Muscle layer of colon (tissue), 2 donors: ENCODE results near the gene ANGPT4.

ENCODE experiments used
- H3K27ac ChIP-seq: one replicate; pipeline ENCODE4 v1.7.0; 2013; ENCODE audit warnings: low read depth, mild to moderate bottlenecking, low read length, moderate library complexity
- H3K27me3 ChIP-seq, 2 donors: one replicate each; pipeline ENCODE4 v1.7.0; 2013; ENCODE audit warnings: low read length in 2 of 2, mild to moderate bottlenecking in 2 of 2; ENCODE audit not compliant: insufficient read depth in 2 of 2, control insufficient read depth in 1 of 2
- H3K36me3 ChIP-seq: one replicate; pipeline ENCODE4 v1.7.0; 2013; ENCODE audit warnings: mild to moderate bottlenecking, low read length; ENCODE audit not compliant: insufficient read depth
- H3K4me1 ChIP-seq: one replicate; pipeline ENCODE4 v1.7.0; 2013; ENCODE audit warnings: mild to moderate bottlenecking, low read length; ENCODE audit not compliant: insufficient read depth
- H3K4me3 ChIP-seq, 2 donors: one replicate each; pipeline ENCODE4 v1.7.0; 2013; ENCODE audit warnings: low read length in 2 of 2, low read depth in 1 of 2, mild to moderate bottlenecking in 1 of 2, moderate library complexity in 1 of 2
- H3K9ac ChIP-seq: one replicate; pipeline ENCODE4 v1.7.0; 2013; ENCODE audit warnings: low read length
- H3K9me3 ChIP-seq: one replicate; pipeline ENCODE4 v1.7.0; 2013; ENCODE audit warnings: mild to moderate bottlenecking, low read length
- donor health status: abdominal sarcoma.
- donor health status: Adenocarcinoma of cecum.

The ANGPT4 gene

GRCh38 chr20:953742-954141 lies 37.6 kb upstream of the ANGPT4 start:
- H3K9me3 ChIP-seq = no peaks in the 10 kb centered on the region
- no peaks in the 10 kb centered on the region for H3K4me1 ChIP-seq
- H3K9ac ChIP-seq = no peak overlapping the region
- no peak overlapping the region for H3K4me3 ChIP-seq
- H3K27ac ChIP-seq = no peak overlapping the region
- H3K36me3 ChIP-seq = no peaks in the 10 kb centered on the region
- peaks cover 10 to 27% of the 10 kb centered on the region in 2 donors for H3K27me3 ChIP-seq

GRCh38 chr20:952196-952795 lies 36.2 kb upstream of the ANGPT4 start:
- H3K9ac ChIP-seq = no peak overlapping the region
- no peaks in the 10 kb centered on the region for H3K36me3 ChIP-seq
- H3K4me1 ChIP-seq = no peaks in the 10 kb centered on the region
- peaks cover 10 to 23% of the 10 kb centered on the region in 2 donors for H3K27me3 ChIP-seq
- no peak overlapping the region for H3K27ac ChIP-seq
- no peak overlapping the region for H3K4me3 ChIP-seq
- no peaks in the 10 kb centered on the region for H3K9me3 ChIP-seq

- Histone ChIP-seq H3K9ac (no peak overlapping the region), H3K4me3 (no peak overlapping the region), H3K36me3 (no peaks in the 10 kb centered on the region)
Measured at GRCh38 chr20:951384-952169, 35.4 kb upstream of the ANGPT4 start.

GRCh38 chr20:949717-950116 lies 33.6 kb upstream of the ANGPT4 start:
- H3K4me3 ChIP-seq = no peak overlapping the region
- no peaks in the 10 kb centered on the region for H3K36me3 ChIP-seq
- peaks cover 0 to 3% of the 10 kb centered on the region in 2 donors for H3K27me3 ChIP-seq
- H3K9me3 ChIP-seq = no peaks in the 10 kb centered on the region
- H3K27ac ChIP-seq = no peak overlapping the region
- H3K9ac ChIP-seq = no peak overlapping the region
- no peaks in the 10 kb centered on the region for H3K4me1 ChIP-seq

More at GRCh38 chr20:951384-952169, 35.4 kb upstream of the ANGPT4 start:
- Histone ChIP-seq H3K27me3 (peaks cover 10 to 18% of the 10 kb centered on the region in 2 donors), H3K27ac (no peak overlapping the region), H3K9me3 (no peaks in the 10 kb centered on the region), H3K4me1 (no peaks in the 10 kb centered on the region)

- Histone ChIP-seq H3K9me3 (no peaks in the 10 kb centered on the region), H3K27ac (no peak overlapping the region), H3K4me3 (no peak overlapping the region), H3K27me3 (peaks cover 0 to 3% of the 10 kb centered on the region in 2 donors), H3K9ac (no peak overlapping the region), H3K36me3 (no peaks in the 10 kb centered on the region), H3K4me1 (no peaks in the 10 kb centered on the region)
Measured at GRCh38 chr20:946826-947225, 30.7 kb upstream of the ANGPT4 start.

- H3K9me3 ChIP-seq = no peaks in the 10 kb centered on the region
- no peaks in the 10 kb centered on the region for H3K4me1 ChIP-seq
- H3K9ac ChIP-seq = no peak overlapping the region
- H3K27ac ChIP-seq = no peak overlapping the region
- H3K27me3 ChIP-seq = peaks cover 0 to 3% of the 10 kb centered on the region in 2 donors
- H3K36me3 ChIP-seq = no peaks in the 10 kb centered on the region
- H3K4me3 ChIP-seq = no peak overlapping the region
Measured at GRCh38 chr20:945841-946240, 29.7 kb upstream of the ANGPT4 start.

- Histone ChIP-seq H3K9me3 (no peaks in the 10 kb centered on the region), H3K4me3 (no peak overlapping the region), H3K4me1 (no peaks in the 10 kb centered on the region), H3K9ac (no peak overlapping the region), H3K36me3 (no peaks in the 10 kb centered on the region), H3K27me3 (peaks cover 0 to 3% of the 10 kb centered on the region in 2 donors), H3K27ac (no peak overlapping the region)
Measured at GRCh38 chr20:944774-945410, 28.8 kb upstream of the ANGPT4 start.

- H3K27me3 ChIP-seq = peaks cover 0 to 3% of the 10 kb centered on the region in 2 donors
- no peak overlapping the region for H3K9ac ChIP-seq
- H3K4me1 ChIP-seq = no peaks in the 10 kb centered on the region
Measured at GRCh38 chr20:944148-944547, 28.0 kb upstream of the ANGPT4 start.

GRCh38 chr20:942611-943010 lies 26.5 kb upstream of the ANGPT4 start:
- Histone ChIP-seq H3K9ac (no peak overlapping the region), H3K27me3 (peaks cover 0 to 3% of the 10 kb centered on the region in 2 donors), H3K4me3 (no peak overlapping the region), H3K4me1 (no peaks in the 10 kb centered on the region), H3K36me3 (no peaks in the 10 kb centered on the region), H3K9me3 (no peaks in the 10 kb centered on the region), H3K27ac (no peak overlapping the region)

More at GRCh38 chr20:944148-944547, 28.0 kb upstream of the ANGPT4 start:
- Histone ChIP-seq H3K4me3 (no peak overlapping the region), H3K36me3 (no peaks in the 10 kb centered on the region), H3K9me3 (no peaks in the 10 kb centered on the region), H3K27ac (no peak overlapping the region)

- H3K4me3 ChIP-seq = no peak overlapping the region
- peaks cover 0 to 3% of the 10 kb centered on the region in 2 donors for H3K27me3 ChIP-seq
- no peak overlapping the region for H3K9ac ChIP-seq
- no peaks in the 10 kb centered on the region for H3K4me1 ChIP-seq
- no peaks in the 10 kb centered on the region for H3K36me3 ChIP-seq
- no peaks in the 10 kb centered on the region for H3K9me3 ChIP-seq
- no peak overlapping the region for H3K27ac ChIP-seq
Measured at GRCh38 chr20:940926-941325, 24.8 kb upstream of the ANGPT4 start.

GRCh38 chr20:939606-940005 lies 23.5 kb upstream of the ANGPT4 start:
- no peaks in the 10 kb centered on the region for H3K9me3 ChIP-seq
- H3K36me3 ChIP-seq = no peaks in the 10 kb centered on the region
- H3K27me3 ChIP-seq = no peaks in the 10 kb centered on the region
- H3K27ac ChIP-seq = no peak overlapping the region
- H3K4me1 ChIP-seq = no peaks in the 10 kb centered on the region
- no peak overlapping the region for H3K4me3 ChIP-seq
- H3K9ac ChIP-seq = no peak overlapping the region
